Transverse colon (tissue), 3 donors: ENCODE measurements around the gene PKP2.

ENCODE experiments used
- POLR2A ChIP-seq: fragments of 450-650 bp; IDR thresholded peaks from one replicate; pipeline ENCODE4 v1.6.1; 2016; ENCODE audit warnings: antibody characterized with exemption, mild to moderate bottlenecking, moderate library complexity
- POLR2AphosphoS5 ChIP-seq, 3 donors: sonication (generic); formaldehyde crosslinking; IDR thresholded peaks; one replicate each; pipeline ENCODE4 v1.6.1; 2016; ENCODE audit warnings: antibody characterized with exemption in 3 of 3

DNA sequence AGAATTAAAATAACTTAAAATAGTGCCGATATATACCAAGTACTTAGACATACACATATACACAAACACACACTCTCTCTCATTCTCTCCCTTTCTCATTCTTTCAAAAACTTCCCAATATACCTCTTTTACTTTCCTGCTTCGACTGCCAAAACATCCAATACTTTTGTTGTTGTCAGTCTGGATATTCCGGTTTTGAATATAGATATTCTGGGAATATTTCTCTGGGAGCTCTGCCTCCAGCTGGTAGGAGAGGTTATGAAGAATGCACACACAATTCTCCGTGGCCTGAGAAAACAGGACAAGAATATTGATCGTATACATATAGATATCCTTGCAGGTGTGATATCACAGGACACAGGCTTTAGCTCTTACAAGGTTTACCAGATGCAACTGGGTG, 74.2 kb downstream of the PKP2 start:
- no peak for TF ChIP-seq POLR2AphosphoS5 (IDR thresholded peaks at IDR 0.05)
- no peak for TF ChIP-seq POLR2A
